ENCODE results near the gene KRT20. TPM values are rescaled to one million over a fixed set of nuclear protein-coding genes. Genes with fewer than 3 reads are reported as not detected.
"Not testable (repeated sequence)": the region's sequence is repeated elsewhere in the genome, so short reads cannot be mapped to it uniquely, and the experiment has no call there.

Gene KRT20
- total and polyA plus RNA-seq, 7 experiments from 2014 or later: not detected

DNA sequence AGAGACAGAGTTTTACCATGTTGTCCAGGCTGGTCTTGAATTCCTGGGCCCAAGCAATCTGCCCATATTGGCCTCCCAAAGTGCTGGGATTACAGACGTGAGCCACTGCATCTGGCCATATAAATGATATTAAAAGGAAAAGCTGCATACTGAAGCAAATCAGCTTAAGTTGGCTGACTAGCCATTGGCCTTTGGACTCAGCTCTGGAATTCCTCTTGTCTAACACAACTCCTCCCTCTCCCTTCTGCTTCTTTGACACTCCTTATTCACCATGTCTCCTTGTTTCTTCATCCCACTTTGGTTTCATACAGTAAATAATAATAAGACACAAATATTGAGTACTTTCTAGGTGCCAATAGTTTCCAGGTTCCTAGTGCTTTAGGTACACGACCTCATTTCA, 25.5 kb downstream of the KRT20 start:
- CTCF ChIA-PET: interaction anchor here (0.6 to 8.7 kb wide), 4 partner anchors 15 to 805 kb away, joined by 4 to 88 read pairs (median 9); no protein-coding TSS in a partner anchor
- ATAC-seq (no peak), DNase-seq (no peak)
- Histone ChIP-seq H3K27me3 (ENCODE audit: control insufficient read depth in 2 of 2, insufficient read depth in 2 of 2, low read length in 2 of 2) (no peaks in the 10 kb centered on the region), H3K4me3 (ENCODE audit: low read length) (no peak overlapping the region), H3K9me3 (ENCODE audit: control insufficient read depth in 2 of 3, low read length in 3 of 3) (no peaks in the 10 kb centered on the region), H3K4me1 (ENCODE audit: control insufficient read depth in 2 of 2, insufficient read depth in 2 of 2, low read length in 2 of 2) (no peaks in the 10 kb centered on the region), H3K36me3 (ENCODE audit: control insufficient read depth in 2 of 3, insufficient read depth in 3 of 3, low read length in 3 of 3) (no peaks in the 10 kb centered on the region), H3K27ac (ENCODE audit: low read depth, low read length) (no peak overlapping the region)
- Mint-ChIP-seq H3K27ac (no peak overlapping the region), H3K36me3 (no peaks in the 10 kb centered on the region), H3K9me3 (peaks cover 0 to 1% (median 0%) of the 10 kb centered on the region in 11 donors), H3K4me1 (peaks cover 0 to 6% (median 0%) of the 10 kb centered on the region in 7 donors), H3K27me3 (peaks cover 0 to 18% (median 15%) of the 10 kb centered on the region in 5 donors), H3K4me3 (no peak overlapping the region)
- POLR2A ChIA-PET: no interaction called here
- intact Hi-C loops (cut with micrococcal nuclease): loop anchor here in 1 of 2 donors (5.0 kb wide), 1 partner anchor 788 kb away; no protein-coding TSS in a partner anchor

GRCh38 chr17:40858667-40859066, 26.4 kb downstream of the KRT20 start:
- DNase-seq; POLR2A ChIA-PET; H3K27me3 ChIP-seq (ENCODE audit: control insufficient read depth in 2 of 2, insufficient read depth in 2 of 2, low read length in 2 of 2); H3K36me3 Mint-ChIP-seq; H3K4me3 Mint-ChIP-seq; H3K9me3 ChIP-seq (ENCODE audit: control insufficient read depth in 2 of 3, low read length in 3 of 3); H3K4me1 ChIP-seq (ENCODE audit: control insufficient read depth in 2 of 2, insufficient read depth in 2 of 2, low read length in 2 of 2); H3K9me3 Mint-ChIP-seq; H3K4me3 ChIP-seq (ENCODE audit: low read length); H3K4me1 Mint-ChIP-seq; H3K27ac ChIP-seq (ENCODE audit: low read depth, low read length); ATAC-seq; H3K36me3 ChIP-seq (ENCODE audit: control insufficient read depth in 2 of 3, insufficient read depth in 3 of 3, low read length in 3 of 3): not testable (repeated sequence)
- CTCF ChIA-PET: interaction anchor here (0.6 to 8.7 kb wide), 4 partner anchors 14 to 806 kb away, joined by 3 to 88 read pairs (median 6); no protein-coding TSS in a partner anchor
- intact Hi-C loops (cut with micrococcal nuclease): loop anchor here in 1 of 2 donors (5.0 kb wide), 1 partner anchor 789 kb away; no protein-coding TSS in a partner anchor
- Mint-ChIP-seq H3K27me3 (peaks cover 6 to 23% (median 17%) of the 10 kb centered on the region in 5 donors), H3K27ac (peak overlapping the region in 1 of 9 donors; percentile 10)

GRCh38 chr17:40857535-40857934, 27.5 kb downstream of the KRT20 start:
- DNase-seq (no peak), ATAC-seq (no peak)
- H3K9me3 Mint-ChIP-seq: peaks cover 0 to 1% (median 0%) of the 10 kb centered on the region in 11 donors
- no peak overlapping the region for H3K27ac Mint-ChIP-seq
- Histone ChIP-seq H3K4me3 (ENCODE audit: low read length) (no peak overlapping the region), H3K27me3 (ENCODE audit: control insufficient read depth in 2 of 2, insufficient read depth in 2 of 2, low read length in 2 of 2) (no peaks in the 10 kb centered on the region), H3K9me3 (ENCODE audit: control insufficient read depth in 2 of 3, low read length in 3 of 3) (no peaks in the 10 kb centered on the region), H3K4me1 (ENCODE audit: control insufficient read depth in 2 of 2, insufficient read depth in 2 of 2, low read length in 2 of 2) (no peaks in the 10 kb centered on the region), H3K36me3 (ENCODE audit: control insufficient read depth in 2 of 3, insufficient read depth in 3 of 3, low read length in 3 of 3) (no peaks in the 10 kb centered on the region), H3K27ac (ENCODE audit: low read depth, low read length) (no peak overlapping the region)
- intact Hi-C loops (cut with micrococcal nuclease): loop anchor here (1.0 to 5.0 kb wide), 11 partner anchors 52 to 839 kb away; no protein-coding TSS in a partner anchor
- peaks cover 11 to 30% (median 23%) of the 10 kb centered on the region in 5 donors for H3K27me3 Mint-ChIP-seq
- ChIA-PET POLR2A (interaction anchor here (0.6 to 1.8 kb wide), 4 partner anchors 476 to 832 kb away, joined by 3 to 5 read pairs (median 4); partner anchors contain the start of gene EIF1), CTCF (interaction anchor here (0.9 to 8.7 kb wide), 6 partner anchors 14 to 807 kb away, joined by 3 to 88 read pairs (median 9); no protein-coding TSS in a partner anchor)
- no peaks in the 10 kb centered on the region for H3K36me3 Mint-ChIP-seq
- H3K4me1 Mint-ChIP-seq: peaks cover 0 to 6% (median 0%) of the 10 kb centered on the region in 7 donors
- no peak overlapping the region for H3K4me3 Mint-ChIP-seq

- intact Hi-C loops (cut with micrococcal nuclease): no loop called here
- Mint-ChIP-seq H3K27me3 (peaks cover 19 to 53% (median 27%) of the 10 kb centered on the region in 5 donors), H3K27ac (no peak overlapping the region), H3K4me3 (no peak overlapping the region), H3K36me3 (no peaks in the 10 kb centered on the region), H3K4me1 (peaks cover 0 to 6% (median 0%) of the 10 kb centered on the region in 7 donors), H3K9me3 (no peaks in the 10 kb centered on the region)
- ATAC-seq (no peak), DNase-seq (no peak)
- no peaks in the 10 kb centered on the region for H3K27me3 ChIP-seq (ENCODE audit: control insufficient read depth in 2 of 2, insufficient read depth in 2 of 2, low read length in 2 of 2)
- CTCF ChIA-PET: interaction anchor here (8.7 kb wide), 1 partner anchor 811 kb away, joined by 88 read pairs; no protein-coding TSS in a partner anchor
- no peaks in the 10 kb centered on the region for H3K9me3 ChIP-seq (ENCODE audit: control insufficient read depth in 2 of 3, low read length in 3 of 3)
- H3K27ac ChIP-seq (ENCODE audit: low read depth, low read length): no peak overlapping the region
- H3K4me1 ChIP-seq (ENCODE audit: control insufficient read depth in 2 of 2, insufficient read depth in 2 of 2, low read length in 2 of 2): no peaks in the 10 kb centered on the region
- POLR2A ChIA-PET: interaction anchor here (0.6 kb wide), 1 partner anchor 10 kb away, joined by 3 read pairs; no protein-coding TSS in a partner anchor
- H3K4me3 ChIP-seq (ENCODE audit: low read length): no peak overlapping the region
- H3K36me3 ChIP-seq (ENCODE audit: control insufficient read depth in 2 of 3, insufficient read depth in 3 of 3, low read length in 3 of 3): no peaks in the 10 kb centered on the region
Measured at GRCh38 chr17:40854175-40854814, 30.7 kb downstream of the KRT20 start.

DNA sequence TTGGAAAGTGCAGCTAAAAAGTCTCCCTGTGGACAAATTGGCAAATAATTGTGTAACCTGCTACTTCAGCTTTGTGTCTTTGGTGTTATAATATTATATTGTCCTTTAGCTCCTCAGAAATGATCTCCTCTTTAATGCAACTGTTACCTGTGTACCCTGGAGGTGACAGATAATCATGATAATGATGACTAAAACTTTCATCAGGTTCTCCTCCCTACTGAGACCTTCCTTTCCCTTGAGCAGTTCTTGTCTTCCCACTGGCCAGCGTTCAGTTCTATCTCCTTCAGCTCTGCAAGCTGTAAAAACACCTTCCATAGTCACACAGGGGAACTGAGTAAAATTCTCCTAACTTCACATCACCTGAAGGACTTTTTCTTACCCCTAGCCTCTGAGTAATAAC, 32.7 kb downstream of the KRT20 start:
- peaks cover 0 to 4% (median 0%) of the 10 kb centered on the region in 7 donors for H3K4me1 Mint-ChIP-seq
- no peak overlapping the region for H3K27ac Mint-ChIP-seq
- no peaks in the 10 kb centered on the region for H3K4me1 ChIP-seq (ENCODE audit: control insufficient read depth in 2 of 2, insufficient read depth in 2 of 2, low read length in 2 of 2)
- no peak for ATAC-seq
- no peaks in the 10 kb centered on the region for H3K9me3 Mint-ChIP-seq
- H3K27me3 ChIP-seq (ENCODE audit: control insufficient read depth in 2 of 2, insufficient read depth in 2 of 2, low read length in 2 of 2): no peaks in the 10 kb centered on the region
- POLR2A ChIA-PET: no interaction called here
- peaks cover 19 to 57% (median 34%) of the 10 kb centered on the region in 5 donors for H3K27me3 Mint-ChIP-seq
- no peak overlapping the region for H3K4me3 ChIP-seq (ENCODE audit: low read length)
- H3K36me3 Mint-ChIP-seq: no peaks in the 10 kb centered on the region
- intact Hi-C loops (cut with micrococcal nuclease): no loop called here
- H3K27ac ChIP-seq (ENCODE audit: low read depth, low read length): no peak overlapping the region
- H3K9me3 ChIP-seq (ENCODE audit: control insufficient read depth in 2 of 3, low read length in 3 of 3): no peaks in the 10 kb centered on the region
- no peak for DNase-seq
- H3K4me3 Mint-ChIP-seq: no peak overlapping the region
- no peaks in the 10 kb centered on the region for H3K36me3 ChIP-seq (ENCODE audit: control insufficient read depth in 2 of 3, insufficient read depth in 3 of 3, low read length in 3 of 3)
- CTCF ChIA-PET: interaction anchor here (0.6 kb wide), 1 partner anchor 582 kb away, joined by 4 read pairs; no protein-coding TSS in a partner anchor

- no peaks in the 10 kb centered on the region for H3K4me1 Mint-ChIP-seq
- no peak overlapping the region for H3K4me3 ChIP-seq (ENCODE audit: low read length)
Measured at GRCh38 chr17:40850293-40850972, 34.6 kb downstream of the KRT20 start.

More at GRCh38 chr17:40850293-40850972, 34.6 kb downstream of the KRT20 start:
- no peak for ATAC-seq
- peaks cover 19 to 55% (median 34%) of the 10 kb centered on the region in 5 donors for H3K27me3 Mint-ChIP-seq
- no peak overlapping the region for H3K4me3 Mint-ChIP-seq
- no peak for DNase-seq
- Histone ChIP-seq H3K36me3 (ENCODE audit: control insufficient read depth in 2 of 3, insufficient read depth in 3 of 3, low read length in 3 of 3) (no peaks in the 10 kb centered on the region), H3K4me1 (ENCODE audit: control insufficient read depth in 2 of 2, insufficient read depth in 2 of 2, low read length in 2 of 2) (no peaks in the 10 kb centered on the region), H3K27me3 (ENCODE audit: control insufficient read depth in 2 of 2, insufficient read depth in 2 of 2, low read length in 2 of 2) (no peaks in the 10 kb centered on the region), H3K27ac (ENCODE audit: low read depth, low read length) (no peak overlapping the region), H3K9me3 (ENCODE audit: control insufficient read depth in 2 of 3, low read length in 3 of 3) (no peaks in the 10 kb centered on the region)
- H3K27ac Mint-ChIP-seq: no peak overlapping the region
- intact Hi-C loops (cut with micrococcal nuclease): no loop called here
- H3K9me3 Mint-ChIP-seq: no peaks in the 10 kb centered on the region
- no peaks in the 10 kb centered on the region for H3K36me3 Mint-ChIP-seq
- POLR2A ChIA-PET: no interaction called here
- CTCF ChIA-PET: interaction anchor here (0.6 kb wide), 1 partner anchor 480 kb away, joined by 4 read pairs; no protein-coding TSS in a partner anchor

All from naive thymus-derived CD4-positive, alpha-beta T cell (primary cell).